ENCODE results near the gene TECR.
A peak's percentile ranks its signal among the peaks of the same experiment; 100 is the strongest.

Gene TECR

DNA sequence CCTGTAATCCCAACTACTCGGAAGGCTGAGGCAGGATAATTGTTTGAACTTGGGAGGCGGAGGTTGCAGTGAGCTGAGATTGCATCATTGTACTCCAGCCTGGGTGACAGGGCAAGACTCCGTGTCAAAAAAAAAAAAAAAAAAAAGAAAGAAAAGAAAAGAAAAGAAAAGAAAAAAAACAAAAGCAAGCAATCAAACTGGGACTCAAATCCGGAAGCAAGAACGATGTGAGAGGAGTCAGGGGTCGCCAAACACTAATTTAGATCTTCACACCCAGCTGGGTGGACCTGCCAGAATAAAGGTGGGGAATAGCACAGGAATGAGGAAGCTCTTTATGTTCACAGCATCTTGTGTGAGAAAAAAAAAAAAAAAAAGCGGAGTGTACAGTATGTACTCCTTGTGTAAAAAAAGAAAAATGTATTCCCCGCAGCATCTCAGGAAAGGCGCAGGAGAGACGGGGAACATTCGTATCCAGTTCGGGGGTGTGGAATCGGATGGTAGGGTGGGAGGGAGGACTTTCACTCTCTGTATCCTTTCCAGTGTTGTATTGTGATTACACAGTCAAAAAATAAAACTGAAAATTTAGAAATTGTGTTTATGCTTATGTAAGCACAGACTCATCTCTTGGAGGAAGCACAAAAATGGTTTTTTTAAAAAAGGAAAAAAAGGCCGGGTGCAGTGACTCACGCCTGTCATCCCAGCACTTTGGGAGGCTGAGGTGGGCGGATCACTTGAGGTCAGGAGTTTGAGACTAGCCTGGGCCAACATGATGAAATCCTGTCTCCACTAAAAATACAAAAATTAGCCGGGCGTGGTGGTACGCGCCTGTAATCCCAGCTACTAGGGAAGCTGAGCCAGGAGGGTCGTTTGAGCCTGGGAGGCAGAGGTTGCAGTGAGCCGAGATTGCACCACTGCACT is 18.8 kb upstream of the TECR start:
- DNase-seq = peak; percentile 82

- DNase-seq = no peak
Measured at GRCh38 chr19:14511229-14511593, 18.2 kb upstream of the TECR start.

DNA sequence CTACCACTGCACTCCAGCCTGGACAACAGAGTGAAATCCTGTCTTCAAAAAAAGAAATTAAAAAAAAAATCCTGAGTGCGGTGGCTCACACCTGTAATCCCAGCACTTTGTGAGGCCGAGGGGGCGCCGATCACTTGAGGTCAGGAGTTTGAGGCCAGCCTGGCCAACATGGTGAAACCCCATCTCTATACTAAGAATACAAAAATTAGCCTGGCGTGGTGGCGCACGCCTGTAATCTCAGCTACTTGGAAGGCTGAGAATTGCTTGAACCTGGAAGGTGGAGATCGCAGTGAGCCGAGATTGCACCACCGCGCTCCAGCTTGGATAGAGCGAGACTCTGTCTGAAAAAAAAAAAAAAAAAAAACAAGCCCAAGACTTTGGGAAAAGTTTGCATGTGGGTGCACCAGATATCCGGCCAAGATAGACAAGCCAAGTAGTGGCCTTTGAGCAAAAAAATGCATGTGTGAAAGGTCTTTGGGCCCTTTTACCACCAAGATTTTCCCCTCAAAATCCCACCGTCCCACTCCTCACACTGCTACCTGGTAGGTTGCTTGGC is 16.9 kb upstream of the TECR start:
- DNase-seq = no peak

GRCh38 chr19:14514215-14514863 is 15.1 kb upstream of the TECR start:
- no peak for DNase-seq

DNA sequence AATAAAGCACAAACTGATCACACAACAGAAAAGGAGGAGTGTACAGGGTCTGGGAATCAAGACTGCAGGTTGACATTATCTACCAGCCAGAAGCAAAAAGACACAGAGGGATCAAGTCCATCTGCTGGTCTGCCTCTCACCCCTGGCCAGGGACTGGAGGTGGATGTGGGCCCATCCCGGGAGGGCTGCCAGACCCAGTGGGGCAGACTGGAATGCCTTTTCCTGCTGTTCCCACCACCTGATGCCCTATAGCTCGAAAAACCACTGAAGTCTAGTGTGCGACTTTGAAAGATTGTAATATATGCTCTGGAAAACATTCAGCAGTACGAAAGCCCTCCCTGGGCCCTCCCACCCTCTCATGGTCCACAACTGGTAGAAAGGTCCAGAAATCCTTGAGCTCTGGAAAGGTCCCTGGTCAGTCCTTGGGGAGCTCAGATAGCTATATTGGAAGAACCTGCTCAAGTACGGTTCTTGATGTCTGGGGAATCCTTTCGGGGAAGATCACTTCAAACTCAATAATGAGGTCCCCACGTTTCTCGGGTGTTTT is 13.8 kb upstream of the TECR start:
- no peak for DNase-seq

- DNase-seq = no peak
Measured at GRCh38 chr19:14516048-14516534, 13.3 kb upstream of the TECR start.

- no peak for DNase-seq
Measured at GRCh38 chr19:14516746-14517438, 12.5 kb upstream of the TECR start.

DNA sequence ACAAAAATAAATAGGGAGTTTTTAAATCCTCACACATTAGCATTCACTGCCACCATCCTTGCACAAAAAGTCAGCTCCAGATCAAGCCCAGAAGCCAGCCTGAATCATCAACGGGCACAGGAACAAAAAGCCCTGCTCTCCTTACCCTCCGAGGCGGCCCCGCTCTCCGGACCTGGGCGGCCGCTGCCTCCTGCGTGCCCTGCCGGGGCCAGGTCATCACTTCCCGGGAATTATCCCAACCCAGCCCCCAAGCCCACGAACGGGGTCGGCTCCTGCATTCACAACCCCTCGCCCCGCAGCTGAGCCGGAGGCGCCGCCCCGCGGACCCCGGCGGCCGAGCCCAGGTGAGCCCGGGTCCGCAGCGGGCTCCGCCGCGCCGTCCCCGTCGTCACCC is 12.0 kb upstream of the TECR start:
- no peak for DNase-seq

GRCh38 chr19:14517840-14518505 is 11.4 kb upstream of the TECR start, which contains the start of gene DNAJB1:
Gene DNAJB1, minus strand, starts transcription at chr19:14518397. Its CDS starts 48 bp downstream, at chr19:14518349.
- peak; percentile 79 for DNase-seq

DNA sequence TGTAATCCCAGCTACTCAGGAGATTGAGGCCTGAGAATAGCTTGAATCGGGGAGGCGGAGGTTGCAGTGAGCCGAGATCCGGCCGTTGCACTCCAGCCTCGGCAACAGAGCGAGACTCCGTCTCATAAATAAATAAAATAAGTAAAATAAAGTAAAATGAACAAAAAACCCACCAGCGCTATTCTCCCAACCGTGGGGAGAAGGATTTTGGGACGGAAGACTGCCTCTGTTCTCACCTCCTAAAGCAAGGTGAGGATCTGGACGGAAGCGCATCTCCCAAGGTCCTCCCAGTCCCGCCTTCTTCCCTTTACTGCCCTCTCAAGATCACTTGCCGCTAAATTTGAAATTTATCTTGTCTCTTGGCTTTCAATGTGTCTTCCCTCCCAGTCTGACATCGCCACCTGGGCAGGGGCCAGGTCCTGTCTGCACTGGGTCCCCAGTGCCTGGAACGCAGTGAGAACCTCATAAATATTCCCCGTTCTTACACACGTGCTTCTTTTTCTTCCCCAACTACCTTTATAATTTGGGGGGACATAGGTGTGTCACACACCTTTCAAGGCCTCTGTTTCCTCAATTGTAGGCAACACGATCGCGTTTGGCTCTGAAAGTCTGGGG is 10.0 kb upstream of the TECR start:
- DNase-seq = no peak

DNA sequence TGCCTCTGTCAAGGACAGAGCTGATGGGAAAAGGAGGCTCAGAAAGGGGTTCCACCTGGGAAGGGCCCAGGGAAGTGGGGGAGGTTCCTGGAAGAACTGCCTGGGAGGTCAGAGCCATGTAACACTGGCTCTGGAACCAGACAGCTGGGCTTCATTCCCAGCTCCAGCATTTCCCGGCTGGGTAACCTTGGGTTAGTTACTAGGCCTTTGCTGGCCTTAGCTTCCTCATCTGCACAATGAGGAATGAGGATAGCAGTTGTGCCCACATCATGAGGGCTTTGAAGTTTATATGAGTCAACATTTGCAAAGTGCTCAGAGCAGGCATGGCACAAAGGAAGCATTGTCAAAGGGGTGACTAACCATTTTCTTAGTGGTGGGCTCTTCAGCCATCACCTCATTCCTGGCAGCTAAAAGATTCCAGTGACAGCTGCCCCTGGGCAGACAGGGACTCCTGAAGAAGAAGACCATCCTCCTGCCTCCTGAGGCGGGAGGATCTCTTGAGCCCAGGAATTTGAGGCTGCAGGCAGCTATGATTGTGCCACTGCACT is 9.5 kb upstream of the TECR start:
- peak; percentile 40 for DNase-seq

- no peak for DNase-seq
Measured at GRCh38 chr19:14520543-14520942, 8.9 kb upstream of the TECR start.

- no peak for DNase-seq
Measured at GRCh38 chr19:14525729-14526128, 3.7 kb upstream of the TECR start.

- DNase-seq = no peak
Measured at GRCh38 chr19:14526423-14526822, 3.0 kb upstream of the TECR start.

DNA sequence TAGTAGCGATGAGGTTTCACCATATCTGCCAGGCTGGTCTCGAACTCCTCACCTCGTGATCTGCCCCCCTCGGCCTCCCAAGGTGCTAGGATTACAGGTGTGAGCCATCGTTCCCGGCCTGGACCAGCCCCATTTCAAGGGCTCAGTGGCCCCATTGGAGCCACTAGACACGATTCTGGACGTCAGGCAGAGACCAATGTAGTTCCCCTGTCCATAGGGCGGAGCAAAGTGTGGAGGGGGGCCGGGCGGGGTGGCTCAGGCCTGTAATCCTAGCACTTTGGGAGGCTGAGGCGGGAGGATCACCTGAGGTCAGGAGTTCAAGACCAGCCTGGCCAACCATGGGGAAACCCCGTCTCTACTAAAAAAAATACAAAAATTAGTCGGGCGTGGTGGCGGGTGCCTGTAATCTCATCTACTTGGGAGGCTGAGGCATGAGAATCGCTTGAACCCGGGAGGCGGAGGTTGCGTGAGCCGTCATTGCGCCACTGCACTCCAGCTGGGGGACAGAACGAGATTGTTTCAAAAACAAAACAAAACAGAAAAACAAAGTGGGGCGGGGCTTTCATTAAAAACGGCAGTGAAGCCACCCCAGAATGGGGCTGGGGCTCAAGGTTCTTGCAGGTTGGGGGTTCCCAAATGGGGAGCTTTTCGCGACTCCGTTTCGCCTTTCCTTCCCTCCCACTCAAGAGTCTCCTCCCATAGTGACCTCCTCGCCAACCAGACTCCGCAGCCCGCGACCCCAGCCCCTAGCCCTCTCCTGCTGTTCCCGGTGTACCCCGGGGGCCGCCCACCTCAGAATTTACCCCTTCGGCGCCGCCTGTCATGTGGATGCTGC is 758 bp upstream of the TECR start:
- no peak for DNase-seq

- DNase-seq = no peak
Measured at GRCh38 chr19:14530005-14530348, 583 bp downstream of the TECR start.

DNA sequence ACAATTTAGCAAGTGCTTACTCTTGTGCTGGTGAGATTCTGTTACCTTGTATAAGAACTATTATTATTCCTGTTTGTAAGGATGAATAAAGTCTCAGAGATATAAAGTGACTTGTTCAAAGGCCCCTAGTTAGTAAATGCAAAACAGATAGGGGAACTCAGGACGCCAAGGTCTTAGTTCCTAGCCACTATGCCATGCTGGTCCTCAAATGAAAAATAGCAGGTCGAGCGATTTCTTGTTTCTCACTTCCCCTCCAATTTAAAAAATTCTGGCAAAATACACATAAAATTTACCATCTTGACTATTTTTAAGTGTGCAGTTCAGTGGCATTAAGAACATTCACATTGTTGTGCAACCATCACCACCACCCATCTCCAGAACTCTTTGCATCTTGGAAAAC is 1.1 kb downstream of the TECR start:
- no peak for DNase-seq

GRCh38 chr19:14533450-14533849 is 4.1 kb downstream of the TECR start:
- DNase-seq = no peak

DNA sequence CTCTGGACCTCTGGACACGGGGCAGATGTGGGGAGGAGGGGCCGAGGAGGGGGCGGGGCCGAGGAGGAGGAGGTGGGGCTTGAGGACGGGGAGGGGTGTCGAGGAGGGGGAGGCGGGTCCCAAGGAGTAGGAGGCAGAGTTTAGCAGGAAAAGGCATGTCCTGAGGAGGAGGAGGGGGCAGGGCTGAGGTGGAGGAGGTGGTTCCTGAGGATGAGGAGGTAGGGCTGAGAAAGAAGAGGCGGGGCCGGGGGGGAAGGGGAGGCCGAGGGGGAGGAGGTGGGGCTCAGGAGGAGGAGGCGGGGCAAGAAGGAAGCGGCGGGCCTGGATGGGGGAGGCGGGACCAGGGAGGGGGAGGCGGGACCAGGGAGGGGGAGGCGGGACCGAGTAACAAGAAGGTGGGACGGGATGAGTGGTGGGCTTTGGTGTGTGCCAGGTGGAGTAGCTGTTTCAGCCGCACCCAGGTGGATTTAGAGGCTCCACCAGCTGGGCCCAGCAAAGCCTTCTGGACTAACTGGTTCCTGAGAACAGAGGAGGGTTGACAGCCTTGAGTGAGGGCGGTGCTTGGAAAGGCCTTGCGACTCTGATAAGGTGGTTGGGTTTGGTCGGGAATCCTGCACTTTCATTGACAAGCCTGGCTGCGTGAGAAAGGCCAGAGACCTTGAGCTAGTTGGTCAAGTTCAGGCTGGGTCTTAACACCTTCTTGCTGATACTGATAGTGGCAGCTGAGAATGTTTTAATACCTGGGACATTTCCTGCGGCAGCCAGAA is 7.7 kb downstream of the TECR start:
- peak; percentile 61 for DNase-seq

All from fibroblast of skin of right biceps (primary cell).